NCI-H345 treated with DMSO at 0.1 percent for 48 hours (cell line): ENCODE results near the gene PCNT.

ENCODE experiments used
- DNase-seq: peaks from one replicate; lab custom pipeline; 2025; ENCODE audit not compliant: unreplicated experiment; lab: John Stamatoyannopoulos, UW

Gene PCNT

DNA sequence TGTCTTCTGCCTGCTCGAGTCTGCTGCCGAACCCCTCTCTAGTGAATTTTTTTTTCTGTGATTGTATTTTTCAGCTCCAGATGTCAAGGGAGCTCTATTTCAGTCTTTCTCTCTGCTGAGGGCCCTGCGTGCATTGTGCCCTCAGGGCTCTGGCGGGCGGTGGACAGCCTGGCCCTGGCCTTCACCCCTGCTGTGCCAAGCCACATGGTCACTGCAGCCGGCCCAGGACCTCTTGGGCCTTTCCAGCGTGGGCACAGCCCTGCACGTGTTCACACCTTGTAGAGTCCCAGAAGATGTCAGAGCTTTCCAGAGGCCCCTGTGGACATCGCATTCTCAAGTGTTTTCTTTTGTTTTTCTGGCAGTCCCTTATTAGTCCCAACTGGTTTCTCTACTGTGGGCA is 55.7 kb downstream of the PCNT start:
- no peak for DNase-seq

GRCh38 chr21:46381541-46381940 is 57.6 kb downstream of the PCNT start:
- no peak for DNase-seq

- no peak for DNase-seq
Observed at GRCh38 chr21:46384556-46384955, 60.6 kb downstream of the PCNT start.

DNA sequence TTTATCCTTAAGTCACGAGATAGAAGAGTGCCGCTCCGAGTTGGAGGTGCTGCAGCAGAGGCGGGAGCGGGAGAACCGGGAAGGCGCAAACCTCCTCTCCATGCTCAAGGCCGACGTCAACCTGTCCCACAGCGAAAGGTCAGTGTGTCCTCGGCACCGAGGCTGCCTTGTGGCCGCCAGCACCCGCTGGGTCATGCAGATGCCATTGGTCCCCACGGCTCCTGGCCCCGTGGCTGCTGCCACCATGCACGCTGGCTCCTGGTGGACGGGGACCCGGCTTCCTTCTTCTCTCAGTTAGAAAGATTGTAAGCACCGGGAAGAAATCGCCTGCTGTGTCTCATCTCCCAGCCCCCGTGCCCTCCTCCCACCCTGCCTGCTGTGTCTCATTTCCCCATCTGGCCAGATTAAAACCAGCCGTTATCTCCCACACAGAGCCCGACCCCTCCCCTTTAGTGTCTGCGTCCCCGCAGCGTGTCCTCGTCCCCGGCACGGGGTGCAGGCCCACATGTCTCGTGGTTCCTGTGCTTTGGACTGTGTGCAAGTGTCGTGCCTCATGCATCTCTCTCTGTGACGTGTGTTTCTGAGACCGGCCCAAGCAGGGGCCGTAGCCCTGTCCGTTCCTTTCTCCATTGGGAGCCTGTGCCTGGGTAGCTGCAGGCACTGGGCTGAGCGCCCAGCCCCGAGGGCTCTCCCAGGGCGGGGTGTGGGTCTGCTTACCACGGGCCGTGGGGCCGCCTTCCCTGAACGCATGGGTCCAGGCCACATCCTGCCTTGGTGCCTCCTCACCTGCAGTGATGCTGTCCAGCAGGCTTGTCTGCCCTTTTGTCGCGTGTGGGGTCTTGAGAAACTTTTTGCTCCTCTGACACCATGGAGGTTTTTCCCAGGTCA is 62.1 kb downstream of the PCNT start:
- DNase-seq: no peak

DNA sequence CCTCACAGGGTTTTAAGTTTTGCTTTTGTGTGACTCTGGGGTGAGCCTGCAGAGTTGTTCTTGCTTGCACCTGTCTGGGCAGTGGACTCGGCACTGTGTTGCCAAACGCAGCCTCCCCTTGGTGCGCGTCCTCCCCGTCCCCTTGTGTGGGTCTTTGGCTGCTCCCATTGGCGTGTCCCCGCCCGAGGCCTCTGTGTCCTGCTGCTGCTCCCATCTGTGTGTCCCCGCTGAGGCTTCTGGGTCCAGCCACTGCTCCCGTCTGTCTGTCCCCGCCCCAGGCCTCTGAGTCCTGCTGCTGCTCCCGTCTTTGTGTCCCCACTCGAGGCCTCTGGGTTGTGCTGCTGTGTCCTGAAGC is 62.8 kb downstream of the PCNT start:
- DNase-seq: no peak

DNA sequence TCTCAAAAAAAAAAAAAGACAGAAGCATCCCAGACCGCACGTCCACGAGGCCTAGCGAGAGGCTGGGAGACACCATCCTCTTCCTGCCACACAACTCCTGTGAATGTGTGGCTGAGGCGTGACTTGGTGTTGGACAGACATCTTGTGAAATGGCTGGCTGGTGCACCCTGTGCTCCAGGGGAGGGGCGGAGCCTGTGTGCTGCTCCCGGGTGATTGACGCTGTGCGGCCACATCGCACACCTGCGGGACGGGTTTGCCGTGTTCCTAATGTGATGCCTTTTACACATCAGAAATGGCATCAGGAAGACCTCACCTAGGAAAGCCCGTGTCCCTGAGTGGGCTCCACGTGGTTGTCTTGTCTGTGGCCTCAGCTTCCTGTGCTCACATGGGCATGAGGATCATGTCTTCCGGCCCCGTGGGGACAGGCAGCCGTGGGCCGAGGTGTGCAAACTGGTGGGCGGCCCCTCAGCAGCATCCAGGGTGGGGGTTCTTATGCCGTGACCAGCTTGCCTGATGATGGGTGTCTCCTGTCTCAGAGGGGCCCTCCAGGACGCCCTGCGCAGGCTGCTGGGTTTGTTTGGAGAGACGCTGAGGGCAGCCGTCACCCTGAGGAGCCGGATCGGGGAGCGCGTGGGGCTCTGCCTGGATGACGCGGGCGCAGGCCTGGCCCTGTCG is 64.4 kb downstream of the PCNT start:
- DNase-seq: no peak

- DNase-seq: no peak
Observed at GRCh38 chr21:46388896-46389295, 64.9 kb downstream of the PCNT start.

GRCh38 chr21:46390603-46391545 is 66.9 kb downstream of the PCNT start:
- no peak for DNase-seq

DNA sequence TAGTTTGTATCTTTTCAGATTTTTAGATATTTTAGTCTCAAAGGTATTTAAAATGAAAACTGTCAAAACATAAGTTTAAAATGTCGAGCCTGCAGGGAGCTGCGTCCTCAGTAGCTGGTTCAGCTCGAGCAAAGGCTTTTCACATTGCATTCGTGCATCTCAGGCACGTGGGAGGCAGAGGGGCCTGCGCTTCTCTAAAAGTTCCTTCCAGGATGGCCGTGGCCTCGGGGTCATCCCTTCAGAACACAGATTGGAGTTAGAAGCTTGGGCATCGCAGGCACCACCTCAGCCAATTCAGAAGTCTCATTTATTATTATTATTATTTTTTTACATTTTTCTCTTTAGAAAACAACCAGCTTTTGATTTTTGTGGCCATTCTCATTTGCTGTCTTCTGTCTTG is 67.8 kb downstream of the PCNT start:
- no peak for DNase-seq

DNA sequence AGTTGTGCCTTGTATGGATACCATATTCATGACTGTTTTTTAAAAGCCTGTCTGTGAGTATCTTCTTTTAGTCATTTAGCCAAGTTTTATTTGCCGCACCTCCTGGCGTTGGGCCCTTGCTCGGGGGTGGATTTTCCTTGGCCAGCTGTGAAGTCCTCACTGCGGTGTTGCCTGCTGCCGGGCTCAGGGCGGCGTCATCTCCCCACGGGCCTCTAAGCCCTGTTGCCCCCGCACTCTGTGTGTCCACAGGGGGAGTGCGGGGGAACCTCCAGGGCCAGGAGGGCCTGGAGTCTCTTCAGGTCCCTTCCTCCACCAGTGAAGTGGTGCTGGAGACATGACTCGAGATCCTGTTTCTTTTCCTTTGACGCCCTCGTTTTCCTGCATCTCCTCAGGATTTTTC is 69.0 kb downstream of the PCNT start:
- DNase-seq: no peak

- DNase-seq: peak; percentile 50
Observed at GRCh38 chr21:46393451-46393940, 69.5 kb downstream of the PCNT start.

GRCh38 chr21:46393941-46394594 is 70.1 kb downstream of the PCNT start:
- peak; percentile 71 for DNase-seq

DNA sequence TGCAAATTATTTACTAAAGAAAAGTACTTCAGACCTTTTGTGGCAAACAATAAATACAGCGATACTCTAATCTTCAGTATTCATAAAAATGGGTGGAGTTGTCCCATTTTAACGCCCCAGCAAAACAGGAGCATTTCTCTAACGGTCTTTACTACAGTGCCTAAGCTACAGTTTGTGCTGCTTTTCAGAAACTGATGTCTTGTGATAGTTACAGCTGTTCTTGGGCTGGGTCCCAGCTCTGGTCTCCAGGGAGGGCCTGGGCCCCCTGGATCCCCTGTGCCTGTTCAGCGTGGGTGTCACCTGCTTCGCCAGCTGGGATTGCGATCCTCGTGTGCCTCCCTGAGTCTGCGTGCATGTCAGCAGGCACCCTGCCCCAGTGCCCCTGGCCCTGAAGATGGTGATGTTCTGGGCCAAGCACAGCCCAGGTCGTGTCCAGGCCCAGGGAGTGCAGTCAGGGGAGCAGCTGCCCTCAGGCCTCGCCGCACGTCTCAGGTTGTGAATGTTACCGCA is 70.7 kb downstream of the PCNT start:
- peak; percentile 57 for DNase-seq

DNA sequence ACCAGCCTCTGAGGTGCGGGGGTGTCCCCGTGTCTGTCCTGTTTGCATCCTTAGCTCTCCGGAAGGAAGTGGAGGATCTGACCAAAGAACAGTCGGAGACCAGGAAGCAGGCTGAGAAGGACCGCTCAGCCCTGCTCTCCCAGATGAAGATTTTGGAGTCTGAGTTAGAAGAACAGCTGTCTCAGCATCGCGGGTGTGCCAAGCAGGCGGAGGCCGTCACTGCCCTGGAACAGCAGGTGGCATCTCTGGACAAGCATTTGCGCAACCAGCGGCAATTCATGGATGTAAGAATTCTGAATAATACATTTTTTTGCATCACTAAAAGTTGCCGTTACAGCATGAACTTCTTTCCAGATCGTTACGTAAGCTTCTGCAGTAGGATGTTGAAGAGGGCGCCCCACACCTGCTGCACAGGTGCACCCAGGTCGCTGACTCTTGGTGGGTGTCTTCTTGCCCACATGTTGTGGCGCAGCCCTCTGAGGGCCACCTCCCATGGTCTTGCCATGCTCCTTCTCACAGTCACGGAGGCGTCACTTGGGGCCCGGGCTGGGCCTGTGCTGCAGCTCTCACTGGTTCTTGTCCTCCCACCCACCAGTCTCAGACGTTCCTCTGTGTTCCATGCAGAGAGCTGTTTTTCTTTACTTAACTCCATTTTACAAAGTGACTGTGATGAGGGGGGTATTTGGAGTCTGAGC is 73.4 kb downstream of the PCNT start:
- DNase-seq: no peak

GRCh38 chr21:46397993-46398392 is 74.0 kb downstream of the PCNT start:
- DNase-seq: no peak

GRCh38 chr21:46399129-46399528 is 75.2 kb downstream of the PCNT start:
- no peak for DNase-seq

DNA sequence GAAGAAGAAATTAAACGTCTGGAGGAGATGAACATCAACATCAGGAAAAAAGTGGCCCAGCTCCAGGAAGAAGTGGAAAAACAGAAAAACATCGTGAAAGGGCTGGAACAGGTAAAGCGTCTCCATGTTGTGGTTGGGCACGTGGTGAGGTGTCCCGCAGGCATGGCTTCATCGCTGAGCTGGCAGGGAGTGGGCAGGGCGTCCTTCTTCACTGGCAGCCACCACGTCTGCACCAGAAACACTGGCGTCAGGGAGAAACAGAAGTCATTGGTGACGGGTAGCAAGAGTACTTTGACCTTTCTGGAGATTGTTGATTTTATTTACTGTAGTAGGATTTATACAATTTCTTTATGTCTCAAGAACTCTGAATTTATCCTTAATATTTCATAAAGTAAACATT is 75.7 kb downstream of the PCNT start:
- no peak for DNase-seq

- no peak for DNase-seq
Observed at GRCh38 chr21:46401186-46401910, 77.4 kb downstream of the PCNT start.

- DNase-seq: no peak
Observed at GRCh38 chr21:46402421-46402820, 78.5 kb downstream of the PCNT start.
